Hepatocyte (in vitro differentiated cells): ENCODE data around the gene EHD3. TPM values are rescaled to one million over a fixed set of nuclear protein-coding genes. Genes with fewer than 3 reads are reported as not detected.

Source experiments
- DNase-seq: peaks from one replicate; pipeline ENCODE4 v3.0.0-alpha.2; 2016; ENCODE audit warnings: low spot score
- H2AFZ ChIP-seq: fragments of 200-600 bp; sonication (generic); 2 replicates; pipeline ENCODE4 v1.6.0; 2016; ENCODE audit warnings: antibody characterized with exemption, mild to moderate bottlenecking
- H3K27ac ChIP-seq: fragments of 200-600 bp; sonication (generic); 2 replicates; pipeline ENCODE4 v1.5.1; 2016; ENCODE audit warnings: mild to moderate bottlenecking
- H3K27me3 ChIP-seq: fragments of 200-600 bp; sonication (generic); 2 replicates; pipeline ENCODE4 v1.6.1; 2016
- H3K36me3 ChIP-seq: fragments of 200-600 bp; sonication (generic); replicated peaks from 2 replicates; pipeline ENCODE4 v1.5.1; 2016; ENCODE audit warnings: low read depth; ENCODE audit not compliant: insufficient read depth
- H3K4me1 ChIP-seq: fragments of 200-600 bp; sonication (generic); 2 replicates; pipeline ENCODE4 v1.5.1; 2016; ENCODE audit warnings: mild to moderate bottlenecking, moderate library complexity; ENCODE audit not compliant: insufficient read depth
- H3K4me2 ChIP-seq: fragments of 200-600 bp; sonication (generic); 2 replicates; pipeline ENCODE4 v1.6.0; 2016
- H3K4me3 ChIP-seq: fragments of 200-600 bp; sonication (generic); 2 replicates; pipeline ENCODE4 v1.5.1; 2016; ENCODE audit warnings: mild to moderate bottlenecking
- H3K79me2 ChIP-seq: fragments of 200-600 bp; sonication (generic); 2 replicates; pipeline ENCODE4 v1.6.0; 2017; ENCODE audit warnings: mild to moderate bottlenecking
- H3K9me2 ChIP-seq: fragments of 200-600 bp; sonication (generic); replicated peaks from 2 replicates; pipeline ENCODE4 v1.6.0; 2017; ENCODE audit warnings: mild to moderate bottlenecking; ENCODE audit not compliant: insufficient read depth
- H3K9me3 ChIP-seq: fragments of 200-600 bp; sonication (generic); 2 replicates; pipeline ENCODE4 v1.5.1; 2016; ENCODE audit warnings: low read depth, mild to moderate bottlenecking
- H4K20me1 ChIP-seq: fragments of 200-600 bp; sonication (generic); 2 replicates; pipeline ENCODE4 v1.6.0; 2016; ENCODE audit warnings: mild to moderate bottlenecking; ENCODE audit not compliant: insufficient read depth, poor library complexity, severe bottlenecking
- EZH2 ChIP-seq: fragments of 200-600 bp; sonication (generic); IDR thresholded peaks from 2 replicates; pipeline ENCODE4 v1.6.1; 2016; ENCODE audit warnings: antibody characterized with exemption, mild to moderate bottlenecking, borderline replicate concordance
- EZH2phosphoT487 ChIP-seq: fragments of 200-600 bp; sonication (generic); IDR thresholded peaks from one replicate; pipeline ENCODE4 v1.6.1; 2018; ENCODE audit warnings: antibody characterized with exemption, mild to moderate bottlenecking, low read depth, moderate library complexity; ENCODE audit not compliant: unreplicated experiment, severe bottlenecking
- WGBS: methylation state at CpG from one replicate; pipeline ENCODE4 v1.1.6; 2016; ENCODE audit warnings: low lambda C conversion rate; ENCODE audit errors: missing lambda C conversion rate; 5-methylcytosine and 5-hydroxymethylcytosine counted together
- polyA plus RNA-seq: library from polyadenylated mRNA; unstranded; fragments of >200 nt; fragmentation: Nextera tagmentation; extraction: Ambion mirVana; gene quantifications from 2 replicates; pipeline ENCODE4 v1.2.1, GENCODE V29; 2016
- total RNA-seq: library from RNA; depleted of rRNA; stranded (reverse); fragments of >200 nt; gene quantifications from 2 replicates; pipeline ENCODE4 v1.2.3, GENCODE V29; 2014
- TF ChIP-seq, protein P1 (sequence below): fragments of 200-600 bp; sonication (generic); IDR thresholded peaks from 2 replicates; pipeline ENCODE4 v1.5.1; 2016; ENCODE audit warnings: antibody characterized with exemption, mild to moderate bottlenecking; ENCODE audit not compliant: poor library complexity

The EHD3 gene
- total and polyA plus RNA-seq, 2 experiments from 2014 or later = 4.5 to 6.2 TPM

DNA sequence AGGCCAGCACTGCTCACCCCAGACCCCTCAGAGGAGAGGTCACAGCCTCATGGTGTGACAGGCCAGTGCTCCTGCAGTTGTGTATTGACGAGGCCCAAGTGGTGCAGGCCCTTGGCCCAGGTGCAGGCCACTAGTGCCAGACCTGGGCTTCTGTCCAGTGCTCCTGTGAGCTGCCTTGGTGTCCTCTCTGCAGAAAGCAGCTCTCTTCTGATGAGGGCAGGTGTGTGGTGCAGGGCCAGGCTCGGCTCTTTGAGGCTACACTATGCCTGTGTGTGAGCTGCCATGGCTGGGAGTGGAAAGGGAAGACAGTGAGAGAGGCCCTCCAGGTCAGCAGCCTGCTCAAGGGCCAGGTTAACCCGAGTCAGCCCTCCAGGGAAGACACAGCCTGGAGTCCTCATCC lies 17.1 kb downstream of the EHD3 start:
- H3K27ac ChIP-seq = no peak overlapping the region
- no peaks in the 10 kb centered on the region for H3K27me3 ChIP-seq
- WGBS = 96% methylated on average over 3 of the region's 3 CpGs

DNA sequence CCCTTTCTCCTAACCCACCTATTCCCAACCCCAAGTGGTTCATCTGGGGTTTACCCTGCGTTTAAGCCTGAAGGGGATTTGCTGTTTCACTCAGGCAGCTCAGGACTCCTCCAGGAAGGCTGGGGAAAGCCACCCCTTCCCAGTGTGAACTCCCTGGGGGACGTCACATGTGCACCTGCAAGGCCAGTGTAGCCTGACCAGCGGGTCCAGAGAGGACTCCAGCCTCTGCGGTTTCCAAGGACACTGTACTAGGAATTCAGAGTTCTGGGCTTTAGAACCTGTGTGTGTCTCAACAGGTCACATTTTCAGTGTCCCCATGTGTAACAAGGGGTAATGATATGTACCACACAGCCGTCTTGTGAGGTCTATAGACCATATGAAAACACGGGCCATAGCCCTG lies 17.9 kb downstream of the EHD3 start:
- Histone ChIP-seq H3K4me2 (no peak overlapping the region), H4K20me1 (no peaks in the 10 kb centered on the region), H3K4me3 (no peak overlapping the region), H3K4me1 (peaks cover 14% of the 10 kb centered on the region), H3K9me2 (no peaks in the 10 kb centered on the region), H3K27ac (no peak overlapping the region), H2AFZ (no peak overlapping the region), H3K9me3 (no peaks in the 10 kb centered on the region), H3K27me3 (no peaks in the 10 kb centered on the region), H3K36me3 (no peaks in the 10 kb centered on the region), H3K79me2 (no peaks in the 10 kb centered on the region)
- DNase-seq = no peak
- TF ChIP-seq EZH2 (no peak), EZH2phosphoT487 (no peak)
- TF ChIP-seq, protein P1, sequence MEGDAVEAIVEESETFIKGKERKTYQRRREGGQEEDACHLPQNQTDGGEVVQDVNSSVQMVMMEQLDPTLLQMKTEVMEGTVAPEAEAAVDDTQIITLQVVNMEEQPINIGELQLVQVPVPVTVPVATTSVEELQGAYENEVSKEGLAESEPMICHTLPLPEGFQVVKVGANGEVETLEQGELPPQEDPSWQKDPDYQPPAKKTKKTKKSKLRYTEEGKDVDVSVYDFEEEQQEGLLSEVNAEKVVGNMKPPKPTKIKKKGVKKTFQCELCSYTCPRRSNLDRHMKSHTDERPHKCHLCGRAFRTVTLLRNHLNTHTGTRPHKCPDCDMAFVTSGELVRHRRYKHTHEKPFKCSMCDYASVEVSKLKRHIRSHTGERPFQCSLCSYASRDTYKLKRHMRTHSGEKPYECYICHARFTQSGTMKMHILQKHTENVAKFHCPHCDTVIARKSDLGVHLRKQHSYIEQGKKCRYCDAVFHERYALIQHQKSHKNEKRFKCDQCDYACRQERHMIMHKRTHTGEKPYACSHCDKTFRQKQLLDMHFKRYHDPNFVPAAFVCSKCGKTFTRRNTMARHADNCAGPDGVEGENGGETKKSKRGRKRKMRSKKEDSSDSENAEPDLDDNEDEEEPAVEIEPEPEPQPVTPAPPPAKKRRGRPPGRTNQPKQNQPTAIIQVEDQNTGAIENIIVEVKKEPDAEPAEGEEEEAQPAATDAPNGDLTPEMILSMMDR = no peak
- WGBS = 94% methylated on average over 6 of the region's 6 CpGs

More for the DNA sequence above, 17.1 kb downstream of the EHD3 start:
- H3K36me3 ChIP-seq = no peaks in the 10 kb centered on the region
- no peaks in the 10 kb centered on the region for H4K20me1 ChIP-seq
- no peaks in the 10 kb centered on the region for H3K79me2 ChIP-seq
- H3K4me3 ChIP-seq = no peak overlapping the region
- H3K9me3 ChIP-seq = no peaks in the 10 kb centered on the region
- no peak for TF ChIP-seq EZH2phosphoT487
- TF ChIP-seq, protein P1 = no peak
- TF ChIP-seq EZH2 = no peak
- H3K4me1 ChIP-seq = peaks cover 12% of the 10 kb centered on the region
- H3K4me2 ChIP-seq = no peak overlapping the region
- no peak for DNase-seq
- no peaks in the 10 kb centered on the region for H3K9me2 ChIP-seq
- H2AFZ ChIP-seq = no peak overlapping the region

DNA sequence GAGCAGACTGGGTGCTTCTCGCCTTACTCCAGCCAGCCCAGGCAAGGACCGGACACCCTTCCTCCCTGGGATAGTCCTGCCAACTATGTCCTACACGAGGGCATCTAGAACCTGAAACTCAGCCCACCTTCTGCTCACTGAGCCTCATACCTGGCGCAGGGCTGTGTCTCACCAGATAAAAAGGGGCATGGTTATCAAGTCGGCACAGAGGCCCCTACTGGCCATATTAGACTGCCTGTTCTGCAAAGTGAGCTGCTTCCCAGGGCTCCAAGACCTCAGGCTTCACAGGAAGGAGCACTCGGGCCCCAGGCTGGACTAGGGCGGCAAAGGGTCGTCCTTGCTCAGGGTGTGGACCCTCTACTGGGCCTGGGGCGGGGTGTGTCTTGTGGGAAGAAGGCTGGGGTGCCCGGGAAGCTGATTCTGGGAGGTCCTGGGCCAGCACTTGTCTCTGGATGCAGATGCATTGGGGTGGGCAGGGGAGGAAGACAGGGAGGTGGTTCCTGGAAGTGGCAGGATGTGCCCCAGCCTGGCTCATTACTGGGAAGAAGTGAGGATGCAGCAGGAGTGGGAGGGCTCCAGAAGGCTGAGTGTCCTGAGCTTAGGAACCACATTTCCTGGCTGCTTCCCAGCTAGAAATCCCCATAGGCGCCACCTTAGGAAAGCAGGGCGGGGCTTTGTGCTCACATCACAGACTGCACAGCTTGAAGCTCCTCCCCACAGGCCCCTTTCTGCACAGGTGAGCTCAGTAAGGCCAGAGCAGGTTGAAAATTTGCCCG lies 19.6 kb downstream of the EHD3 start:
- H3K4me3 ChIP-seq = no peak overlapping the region
- 89% methylated on average over 13 of the region's 13 CpGs for WGBS
- TF ChIP-seq EZH2 (no peak), EZH2phosphoT487 (no peak)
- TF ChIP-seq, protein P1 = no peak
- H3K36me3 ChIP-seq = no peaks in the 10 kb centered on the region
- no peaks in the 10 kb centered on the region for H3K27me3 ChIP-seq
- no peak overlapping the region for H2AFZ ChIP-seq
- no peaks in the 10 kb centered on the region for H4K20me1 ChIP-seq
- no peaks in the 10 kb centered on the region for H3K9me3 ChIP-seq
- H3K9me2 ChIP-seq = no peaks in the 10 kb centered on the region
- no peak overlapping the region for H3K4me2 ChIP-seq
- peaks cover 20% of the 10 kb centered on the region for H3K4me1 ChIP-seq
- peak; percentile 72 for DNase-seq
- no peaks in the 10 kb centered on the region for H3K79me2 ChIP-seq
- H3K27ac ChIP-seq = no peak overlapping the region
